GM06990 (cell line): ENCODE results near the gene CEP128.

Experiments used
- DNase-seq: peaks from one replicate; pipeline ENCODE4 v3.0.0-alpha.2; 2011; ENCODE audit not compliant: insufficient read length; ENCODE audit errors: extremely low read depth
- H3K27me3 ChIP-seq: replicated peaks from 2 replicates; pipeline ENCODE4 v1.6.0; 2011; ENCODE audit warnings: low read length; ENCODE audit not compliant: control insufficient read depth, insufficient read depth
- H3K36me3 ChIP-seq: 2 replicates; pipeline ENCODE4 v1.5.1; 2011; ENCODE audit warnings: low read length; ENCODE audit not compliant: control insufficient read depth, insufficient read depth
- H3K4me3 ChIP-seq: replicated peaks from 2 replicates; pipeline ENCODE4 v1.5.1; 2011; ENCODE audit warnings: low read depth, mild to moderate bottlenecking, control low read depth, low read length
- TF ChIP-seq, protein P1 (sequence below): IDR thresholded peaks from 2 replicates; pipeline ENCODE4 v1.5.1; 2011; ENCODE audit warnings: low read length, control low read depth, mild to moderate bottlenecking, inconsistent platforms; ENCODE audit not compliant: insufficient read depth, poor library complexity, severe bottlenecking

CEP128 gene

DNA sequence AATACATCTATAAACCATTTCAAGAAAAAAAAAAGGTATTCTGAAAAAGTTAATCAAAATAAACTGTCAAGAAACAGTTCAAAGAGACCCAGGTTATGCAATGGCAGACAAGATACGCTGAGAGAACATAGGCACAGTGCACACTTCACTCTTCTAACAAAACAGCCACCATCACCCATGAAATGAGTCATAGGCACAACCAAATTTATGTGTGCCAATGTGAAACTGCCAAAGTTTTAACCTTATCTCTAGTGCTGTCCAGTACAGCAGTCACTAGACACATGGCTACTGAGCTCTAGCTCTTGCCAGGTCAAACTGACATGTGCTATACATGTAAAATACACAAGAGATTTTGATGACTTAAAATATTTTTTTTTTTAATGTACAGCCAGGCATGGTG, 1.4 kb downstream of the CEP128 start:
- Histone ChIP-seq H3K36me3 (no peaks in the 10 kb centered on the region), H3K4me3 (no peak overlapping the region), H3K27me3 (no peaks in the 10 kb centered on the region)
- TF ChIP-seq, protein P1, sequence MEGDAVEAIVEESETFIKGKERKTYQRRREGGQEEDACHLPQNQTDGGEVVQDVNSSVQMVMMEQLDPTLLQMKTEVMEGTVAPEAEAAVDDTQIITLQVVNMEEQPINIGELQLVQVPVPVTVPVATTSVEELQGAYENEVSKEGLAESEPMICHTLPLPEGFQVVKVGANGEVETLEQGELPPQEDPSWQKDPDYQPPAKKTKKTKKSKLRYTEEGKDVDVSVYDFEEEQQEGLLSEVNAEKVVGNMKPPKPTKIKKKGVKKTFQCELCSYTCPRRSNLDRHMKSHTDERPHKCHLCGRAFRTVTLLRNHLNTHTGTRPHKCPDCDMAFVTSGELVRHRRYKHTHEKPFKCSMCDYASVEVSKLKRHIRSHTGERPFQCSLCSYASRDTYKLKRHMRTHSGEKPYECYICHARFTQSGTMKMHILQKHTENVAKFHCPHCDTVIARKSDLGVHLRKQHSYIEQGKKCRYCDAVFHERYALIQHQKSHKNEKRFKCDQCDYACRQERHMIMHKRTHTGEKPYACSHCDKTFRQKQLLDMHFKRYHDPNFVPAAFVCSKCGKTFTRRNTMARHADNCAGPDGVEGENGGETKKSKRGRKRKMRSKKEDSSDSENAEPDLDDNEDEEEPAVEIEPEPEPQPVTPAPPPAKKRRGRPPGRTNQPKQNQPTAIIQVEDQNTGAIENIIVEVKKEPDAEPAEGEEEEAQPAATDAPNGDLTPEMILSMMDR = no peak
- no peak for DNase-seq

DNA sequence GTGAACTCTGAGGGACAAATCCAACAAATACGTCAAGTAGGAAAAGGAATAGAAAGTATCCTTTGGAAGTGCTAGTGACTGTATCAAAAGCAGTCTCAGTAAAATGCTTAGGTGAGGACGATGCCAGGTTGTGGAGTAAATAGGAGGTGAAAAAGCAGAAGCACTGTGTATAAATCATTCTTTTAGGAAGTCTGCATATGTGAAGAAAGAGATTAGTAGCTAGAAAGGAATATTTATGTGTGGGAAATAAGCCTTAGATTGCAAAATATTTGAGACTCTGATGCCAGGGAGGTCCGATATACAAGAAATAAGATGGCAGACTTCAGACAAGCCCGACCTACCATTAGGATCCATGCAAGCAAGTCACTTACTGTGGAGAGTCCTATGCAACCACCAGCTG, 7.9 kb downstream of the CEP128 start:
- H3K4me3 ChIP-seq = no peak overlapping the region
- TF ChIP-seq, protein P1 = no peak
- H3K27me3 ChIP-seq = no peaks in the 10 kb centered on the region
- no peaks in the 10 kb centered on the region for H3K36me3 ChIP-seq
- DNase-seq = no peak

DNA sequence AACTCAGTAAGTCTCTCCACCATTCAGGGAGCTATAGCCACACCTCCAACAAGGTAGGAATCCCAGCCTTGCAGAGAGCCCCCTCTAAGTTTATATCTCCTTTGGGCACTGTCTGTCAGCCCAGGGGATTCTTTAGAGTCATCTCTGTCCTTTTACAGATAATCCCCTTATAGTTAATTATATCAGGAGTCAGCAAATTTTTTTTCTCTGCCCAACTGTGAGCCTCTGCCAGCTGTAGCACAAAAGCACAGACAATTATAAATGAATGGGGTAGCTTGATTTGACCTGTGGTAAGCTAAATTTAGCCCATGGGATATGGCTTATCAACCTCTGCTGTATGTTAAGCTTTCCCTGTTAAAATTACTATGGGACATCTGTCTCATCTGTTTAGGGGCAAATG, 8.3 kb downstream of the CEP128 start:
- Histone ChIP-seq H3K36me3 (no peaks in the 10 kb centered on the region), H3K27me3 (no peaks in the 10 kb centered on the region), H3K4me3 (no peak overlapping the region)
- DNase-seq = no peak
- TF ChIP-seq, protein P1 = no peak

DNA sequence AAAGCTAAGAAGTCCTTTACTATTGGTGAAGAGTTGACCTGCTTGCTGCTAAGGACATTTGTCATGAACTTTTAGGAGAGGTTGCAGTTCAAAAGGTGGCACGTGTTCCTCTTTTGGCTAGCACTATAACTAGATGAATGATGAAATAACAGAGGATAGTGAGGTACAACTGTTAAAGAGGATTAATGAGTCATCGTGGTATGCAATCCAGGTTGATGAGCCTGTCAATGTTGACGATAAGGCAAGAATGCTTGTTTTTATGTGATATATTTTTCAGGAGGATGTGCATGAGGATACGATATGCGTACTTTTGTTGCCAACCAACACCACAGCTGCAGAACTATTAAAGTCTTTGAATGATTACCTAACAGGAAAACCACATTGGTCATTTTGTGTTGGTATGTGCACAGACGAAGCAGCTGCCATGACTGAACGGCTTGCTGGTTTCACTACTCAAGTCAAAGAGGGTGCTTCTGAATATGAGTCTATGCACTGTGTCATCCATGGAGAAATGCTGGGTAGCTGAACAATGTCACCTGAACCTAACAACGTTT, 10.6 kb downstream of the CEP128 start:
- TF ChIP-seq, protein P1 = no peak
- Histone ChIP-seq H3K4me3 (peak overlapping the region; percentile 31), H3K27me3 (no peaks in the 10 kb centered on the region), H3K36me3 (no peaks in the 10 kb centered on the region)
- DNase-seq = peak; percentile 78

- Histone ChIP-seq H3K36me3 (no peaks in the 10 kb centered on the region; the same call in 1 of the 2 replicates), H3K4me3 (no peak overlapping the region), H3K27me3 (no peaks in the 10 kb centered on the region)
- TF ChIP-seq, protein P1 = no peak
- peak; percentile 33 for DNase-seq
Measured at GRCh38 chr14:80930095-80930494, 11.4 kb downstream of the CEP128 start.
